Putamen (tissue), 1 donor: ENCODE measurements around the gene HMX1.

Source experiments
- DNase-seq: peaks from one replicate; pipeline ENCODE4 v3.0.0-alpha.2; 2016; ENCODE audit warnings: low spot score

Gene HMX1

GRCh38 chr4:8892556-8893226 is 21.1 kb upstream of the HMX1 start:
- no peak for DNase-seq

GRCh38 chr4:8891646-8892555 is 20.3 kb upstream of the HMX1 start:
- no peak for DNase-seq

- DNase-seq: no peak
Measured at GRCh38 chr4:8891255-8891645, 19.6 kb upstream of the HMX1 start.

- no peak for DNase-seq
Measured at GRCh38 chr4:8888856-8889255, 17.2 kb upstream of the HMX1 start.

GRCh38 chr4:8886612-8887406 is 15.2 kb upstream of the HMX1 start:
- no peak for DNase-seq

GRCh38 chr4:8882239-8882638 is 10.6 kb upstream of the HMX1 start:
- no peak for DNase-seq

- no peak for DNase-seq
Measured at GRCh38 chr4:8880851-8881250, 9.2 kb upstream of the HMX1 start.

GRCh38 chr4:8879574-8879973 is 7.9 kb upstream of the HMX1 start:
- no peak for DNase-seq

- no peak for DNase-seq
Measured at GRCh38 chr4:8878421-8878820, 6.8 kb upstream of the HMX1 start.

- DNase-seq: no peak
Measured at GRCh38 chr4:8877780-8878040, 6.1 kb upstream of the HMX1 start.

GRCh38 chr4:8876982-8877779 is 5.5 kb upstream of the HMX1 start:
- DNase-seq: no peak

GRCh38 chr4:8874896-8875680 is 3.4 kb upstream of the HMX1 start:
- no peak for DNase-seq

GRCh38 chr4:8874003-8874895 is 2.6 kb upstream of the HMX1 start:
- no peak for DNase-seq

- no peak for DNase-seq
Measured at GRCh38 chr4:8872402-8873291, 1.0 kb upstream of the HMX1 start.

GRCh38 chr4:8870647-8871416 is 807 bp downstream of the HMX1 start:
- no peak for DNase-seq

GRCh38 chr4:8869898-8870646 is 1.6 kb downstream of the HMX1 start:
- no peak for DNase-seq

- no peak for DNase-seq
Measured at GRCh38 chr4:8869002-8869897, 2.4 kb downstream of the HMX1 start.
